Large intestine (tissue), 3 donors: ENCODE data around the gene CAMTA1. TPM values are rescaled to one million over a fixed set of nuclear protein-coding genes. Genes with fewer than 3 reads are reported as not detected.
"Not testable (repeated sequence)": the region's sequence is repeated elsewhere in the genome, so short reads cannot be mapped to it uniquely, and the experiment has no call there.

Experiments
- DNase-seq, 2 donors: peaks; one replicate each; pipeline versions ENCODE4 v3.0.0 to v3.0.0-alpha.2; 2013
- H3K27ac ChIP-seq: one replicate; pipeline ENCODE4 v1.5.1; 2013; ENCODE audit warnings: low read length
- H3K27me3 ChIP-seq: 2 replicates; pipeline ENCODE4 v1.6.1; 2013; ENCODE audit warnings: low read length; ENCODE audit not compliant: control insufficient read depth, insufficient read depth
- H3K36me3 ChIP-seq: 2 replicates; pipeline ENCODE4 v1.6.1; 2013; ENCODE audit warnings: low read length; ENCODE audit not compliant: control insufficient read depth, insufficient read depth
- H3K4me1 ChIP-seq: one replicate; pipeline ENCODE4 v1.6.1; 2013; ENCODE audit warnings: low read length; ENCODE audit not compliant: control insufficient read depth, insufficient read depth
- H3K4me3 ChIP-seq: one replicate; pipeline ENCODE4 v1.5.1; 2013; ENCODE audit warnings: low read length
- H3K9me3 ChIP-seq: one replicate; pipeline ENCODE4 v1.6.1; 2013; ENCODE audit warnings: mild to moderate bottlenecking, low read depth, low read length, moderate library complexity; ENCODE audit not compliant: control insufficient read depth
- WGBS: methylation state at CpG from one replicate; pipeline ENCODE4 v1.1.5; 2013; ENCODE audit warnings: low lambda C conversion rate; ENCODE audit not compliant: insufficient coverage; 5-methylcytosine and 5-hydroxymethylcytosine counted together
- polyA plus RNA-seq: library from polyadenylated mRNA; unstranded; fragments of 120-200 nt; gene quantifications from one replicate; pipeline ENCODE4 v1.2.1, GENCODE V29; 2013

The CAMTA1 gene
- polyA plus RNA-seq, 1 donor: 67.9 TPM

- H3K4me3 ChIP-seq, DNase-seq, H3K27me3 ChIP-seq, H3K4me1 ChIP-seq, H3K9me3 ChIP-seq, H3K36me3 ChIP-seq, H3K27ac ChIP-seq: not testable (repeated sequence)
- WGBS: no CpG with 5 or more reads among the region's 9 CpGs
Observed at GRCh38 chr1:7380068-7380467, 594.8 kb downstream of the CAMTA1 start.

- Histone ChIP-seq H3K36me3 (no peaks in the 10 kb centered on the region), H3K9me3 (no peaks in the 10 kb centered on the region), H3K4me3 (no peak overlapping the region), H3K4me1 (no peaks in the 10 kb centered on the region), H3K27ac (no peak overlapping the region), H3K27me3 (peaks cover 6% of the 10 kb centered on the region)
- WGBS: 100% methylated on average over 2 of the region's 3 CpGs
- no peak for DNase-seq
Observed at GRCh38 chr1:7380712-7381111, 595.5 kb downstream of the CAMTA1 start.

- H3K4me1 ChIP-seq, H3K27me3 ChIP-seq, H3K27ac ChIP-seq, DNase-seq, H3K4me3 ChIP-seq, H3K36me3 ChIP-seq, H3K9me3 ChIP-seq: not testable (repeated sequence)
- no CpG with 5 or more reads among the region's 3 CpGs for WGBS
Observed at GRCh38 chr1:7381729-7382128, 596.5 kb downstream of the CAMTA1 start.

GRCh38 chr1:7382971-7383370, 597.7 kb downstream of the CAMTA1 start:
- 80% methylated on average over 1 of the region's 6 CpGs for WGBS
- H3K36me3 ChIP-seq: no peaks in the 10 kb centered on the region

GRCh38 chr1:7383671-7384520, 598.6 kb downstream of the CAMTA1 start:
- no peak for DNase-seq
- 90% methylated on average over 2 of the region's 13 CpGs for WGBS

More at GRCh38 chr1:7382971-7383370, 597.7 kb downstream of the CAMTA1 start:
- no peak overlapping the region for H3K27ac ChIP-seq
- no peaks in the 10 kb centered on the region for H3K4me1 ChIP-seq
- peaks cover 6% of the 10 kb centered on the region for H3K27me3 ChIP-seq
- H3K4me3 ChIP-seq: no peak overlapping the region
- no peaks in the 10 kb centered on the region for H3K9me3 ChIP-seq
- no peak for DNase-seq

GRCh38 chr1:7384679-7385078, 599.4 kb downstream of the CAMTA1 start:
- no peak overlapping the region for H3K27ac ChIP-seq
- no peak for DNase-seq
- peaks cover 2% of the 10 kb centered on the region for H3K4me1 ChIP-seq
- no CpG with 5 or more reads among the region's 7 CpGs for WGBS
- peaks cover 2% of the 10 kb centered on the region for H3K27me3 ChIP-seq
- H3K36me3 ChIP-seq: no peaks in the 10 kb centered on the region
- no peaks in the 10 kb centered on the region for H3K9me3 ChIP-seq
- H3K4me3 ChIP-seq: no peak overlapping the region

More at GRCh38 chr1:7383671-7384520, 598.6 kb downstream of the CAMTA1 start:
- Histone ChIP-seq H3K4me1 (no peaks in the 10 kb centered on the region), H3K4me3 (no peak overlapping the region), H3K36me3 (no peaks in the 10 kb centered on the region), H3K27ac (no peak overlapping the region), H3K27me3 (peaks cover 6% of the 10 kb centered on the region), H3K9me3 (no peaks in the 10 kb centered on the region)

GRCh38 chr1:7385471-7386225, 600.4 kb downstream of the CAMTA1 start:
- H3K9me3 ChIP-seq: no peaks in the 10 kb centered on the region
- no peak for DNase-seq
- H3K27ac ChIP-seq: no peak overlapping the region
- no peaks in the 10 kb centered on the region for H3K36me3 ChIP-seq
- no peaks in the 10 kb centered on the region for H3K27me3 ChIP-seq
- no CpG with 5 or more reads among the region's 19 CpGs for WGBS
- H3K4me1 ChIP-seq: peaks cover 2% of the 10 kb centered on the region
- H3K4me3 ChIP-seq: no peak overlapping the region

GRCh38 chr1:7386226-7387052, 601.2 kb downstream of the CAMTA1 start:
- Histone ChIP-seq H3K9me3 (no peaks in the 10 kb centered on the region), H3K4me3 (no peak overlapping the region), H3K36me3 (no peaks in the 10 kb centered on the region), H3K4me1 (peaks cover 2% of the 10 kb centered on the region), H3K27me3 (no peaks in the 10 kb centered on the region), H3K27ac (no peak overlapping the region)
- WGBS: no CpG with 5 or more reads among the region's 20 CpGs
- no peak for DNase-seq

GRCh38 chr1:7387053-7387927, 602.0 kb downstream of the CAMTA1 start:
- Histone ChIP-seq H3K4me3 (no peak overlapping the region), H3K9me3 (no peaks in the 10 kb centered on the region), H3K27me3 (no peaks in the 10 kb centered on the region), H3K27ac (no peak overlapping the region), H3K4me1 (peaks cover 2% of the 10 kb centered on the region), H3K36me3 (no peaks in the 10 kb centered on the region)
- 63% methylated on average over 4 of the region's 9 CpGs for WGBS
- DNase-seq: no peak
